Gastrocnemius medialis (tissue), 4 donors: ENCODE measurements around the gene ESRRG.

Experiments
- POLR2A ChIP-seq, 2 donors: fragments of 450-650 bp; IDR thresholded peaks; one replicate each; pipeline ENCODE4 v1.6.1; 2017; ENCODE audit warnings: antibody characterized with exemption in 2 of 2, mild to moderate bottlenecking in 2 of 2, moderate library complexity in 2 of 2
- TF ChIP-seq, protein P1 (sequence below), 5 experiments: fragments of 450-650 bp in 3 of 5; fragments of 200-600 bp in 2 of 5; sonication (generic) in 2 of 5; IDR thresholded peaks in 4 of 5; conservative IDR thresholded peaks in 1 of 5; 1 replicate in 4 of 5; 2 replicates in 1 of 5; pipeline ENCODE4 v1.5.1; 2016 to 2019; ENCODE audit warnings: antibody characterized with exemption in 5 of 5, mild to moderate bottlenecking in 3 of 5, moderate library complexity in 3 of 5

DNA sequence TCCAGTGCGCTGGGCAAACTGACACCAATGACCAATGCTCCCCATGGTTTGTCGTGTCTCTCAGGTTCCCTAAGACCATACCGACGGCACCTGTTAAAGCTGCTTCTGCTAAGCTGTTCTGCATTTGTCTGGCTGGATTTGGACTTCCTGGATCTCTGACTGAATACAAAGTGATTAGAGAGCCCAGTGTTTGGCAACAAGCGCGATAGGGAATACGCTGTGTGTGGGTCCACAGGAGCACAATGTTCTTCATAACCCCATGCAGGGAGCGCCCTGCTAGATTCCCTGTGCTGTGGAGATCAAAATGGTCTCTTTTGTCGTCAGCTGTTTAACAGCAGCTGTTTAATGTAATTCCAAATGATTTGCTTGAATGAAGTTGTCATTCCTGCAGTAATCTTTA, 26.0 kb upstream of the ESRRG start:
- no peak for TF ChIP-seq POLR2A (IDR thresholded peaks at IDR 0.05)
- TF ChIP-seq, protein P1, sequence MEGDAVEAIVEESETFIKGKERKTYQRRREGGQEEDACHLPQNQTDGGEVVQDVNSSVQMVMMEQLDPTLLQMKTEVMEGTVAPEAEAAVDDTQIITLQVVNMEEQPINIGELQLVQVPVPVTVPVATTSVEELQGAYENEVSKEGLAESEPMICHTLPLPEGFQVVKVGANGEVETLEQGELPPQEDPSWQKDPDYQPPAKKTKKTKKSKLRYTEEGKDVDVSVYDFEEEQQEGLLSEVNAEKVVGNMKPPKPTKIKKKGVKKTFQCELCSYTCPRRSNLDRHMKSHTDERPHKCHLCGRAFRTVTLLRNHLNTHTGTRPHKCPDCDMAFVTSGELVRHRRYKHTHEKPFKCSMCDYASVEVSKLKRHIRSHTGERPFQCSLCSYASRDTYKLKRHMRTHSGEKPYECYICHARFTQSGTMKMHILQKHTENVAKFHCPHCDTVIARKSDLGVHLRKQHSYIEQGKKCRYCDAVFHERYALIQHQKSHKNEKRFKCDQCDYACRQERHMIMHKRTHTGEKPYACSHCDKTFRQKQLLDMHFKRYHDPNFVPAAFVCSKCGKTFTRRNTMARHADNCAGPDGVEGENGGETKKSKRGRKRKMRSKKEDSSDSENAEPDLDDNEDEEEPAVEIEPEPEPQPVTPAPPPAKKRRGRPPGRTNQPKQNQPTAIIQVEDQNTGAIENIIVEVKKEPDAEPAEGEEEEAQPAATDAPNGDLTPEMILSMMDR (IDR thresholded peaks at IDR 0.05 in 4 of 5, conservative IDR thresholded peaks at IDR 0.05 in 1 of 5), result no peak
